CD8-positive, alpha-beta memory T cell (primary cell): ENCODE results near the gene TPP1. TPM values are rescaled to one million over a fixed set of nuclear protein-coding genes. Genes with fewer than 3 reads are reported as not detected.

ENCODE experiments used
- CTCF ChIA-PET: fragments of 350-600 bp; sonication (Branson Sonifier 250); formaldehyde crosslinking; loops from one replicate; lab custom pipeline; 2021; ENCODE audit warnings: antibody characterized with exemption; lab: Charles Lee
- POLR2A ChIA-PET: fragments of 350-600 bp; sonication (Branson Sonifier 250); formaldehyde crosslinking; loops from one replicate; lab custom pipeline; 2021; ENCODE audit warnings: antibody characterized with exemption; lab: Charles Lee
- DNase-seq, 5 donors: peaks; one replicate each; pipeline versions ENCODE4 v3.0.0 to v3.0.0-alpha.2; 2020 to 2022; ENCODE audit warnings: mixed read lengths in 1 of 5
- H3K27ac ChIP-seq: one replicate; pipeline ENCODE4 v1.7.0; 2013; ENCODE audit warnings: low read depth, mild to moderate bottlenecking, low read length, moderate library complexity
- H3K27me3 ChIP-seq: 2 replicates; pipeline ENCODE4 v1.7.0; 2013; ENCODE audit warnings: low read length, mild to moderate bottlenecking; ENCODE audit not compliant: insufficient read depth, poor library complexity, severe bottlenecking
- H3K36me3 ChIP-seq: 2 replicates; pipeline ENCODE4 v1.7.0; 2013; ENCODE audit warnings: mild to moderate bottlenecking, low read length, moderate library complexity; ENCODE audit not compliant: insufficient read depth
- H3K4me1 ChIP-seq: 2 replicates; pipeline ENCODE4 v1.7.0; 2013; ENCODE audit warnings: mild to moderate bottlenecking, low read length, moderate library complexity; ENCODE audit not compliant: insufficient read depth
- H3K4me3 ChIP-seq: 2 replicates; pipeline ENCODE4 v1.7.0; 2013; ENCODE audit warnings: mild to moderate bottlenecking, low read length
- H3K9me3 ChIP-seq: 2 replicates; pipeline ENCODE4 v1.7.0; 2013; ENCODE audit warnings: mild to moderate bottlenecking, low read length
- H3K27ac Mint-ChIP-seq, 8 donors: one replicate each; pipeline ENCODE4 v1.8.0; 2020 to 2021; ENCODE audit warnings: mixed read lengths in 8 of 8, mild to moderate bottlenecking in 6 of 8, inconsistent platforms in 3 of 8, moderate library complexity in 3 of 8
- H3K27me3 Mint-ChIP-seq, 2 donors: one replicate each; pipeline ENCODE4 v1.8.0; 2020 to 2021; ENCODE audit warnings: mixed read lengths in 2 of 2, mild to moderate bottlenecking in 1 of 2, moderate library complexity in 1 of 2
- H3K36me3 Mint-ChIP-seq, 3 donors: one replicate each; pipeline ENCODE4 v1.8.0; 2020 to 2021; ENCODE audit warnings: mixed read lengths in 3 of 3, inconsistent platforms in 1 of 3, mild to moderate bottlenecking in 1 of 3
- H3K4me1 Mint-ChIP-seq, 3 donors: one replicate each; pipeline ENCODE4 v1.8.0; 2020 to 2021; ENCODE audit warnings: mixed read lengths in 3 of 3, inconsistent platforms in 1 of 3, mild to moderate bottlenecking in 1 of 3
- H3K4me3 Mint-ChIP-seq, 7 donors: one replicate each; pipeline ENCODE4 v1.8.0; 2020 to 2021; ENCODE audit warnings: mixed read lengths in 7 of 7, mild to moderate bottlenecking in 6 of 7, moderate library complexity in 4 of 7, inconsistent platforms in 2 of 7
- H3K9me3 Mint-ChIP-seq, 5 donors: one replicate each; pipeline ENCODE4 v1.8.0; 2020 to 2022; ENCODE audit warnings: mixed read lengths in 5 of 5, mild to moderate bottlenecking in 3 of 5, moderate library complexity in 2 of 5, inconsistent platforms in 1 of 5
- polyA plus RNA-seq: library from polyadenylated mRNA; unstranded; fragments of 300-500 nt; fragmentation: Illumina TruSeq; gene quantifications from one replicate; pipeline ENCODE4 v1.2.3, GENCODE V29; 2021
- total RNA-seq, 2 experiments: library from RNA; stranded (reverse); gene quantifications; one replicate each; pipeline ENCODE4 v1.2.3, GENCODE V29; 2021

The TPP1 gene
- total and polyA plus RNA-seq, 3 experiments from 2014 or later, result 57.2 to 165 (median 61.6) TPM

- peaks cover 0 to 47% (median 5%) of the 10 kb centered on the region in 3 donors for H3K36me3 Mint-ChIP-seq
- H3K4me1 ChIP-seq, result peaks cover 57% of the 10 kb centered on the region
- no peaks in the 10 kb centered on the region for H3K27me3 Mint-ChIP-seq
- no peaks in the 10 kb centered on the region for H3K9me3 ChIP-seq
- POLR2A ChIA-PET, result interaction anchor here (0.6 to 3.9 kb wide), 7 partner anchors 9 to 369 kb away, joined by 3 to 35 read pairs (median 12); partner anchors contain the start of genes FHIP1B, MRPL17, TAF10 and TPP1
- peak within 1 kb of the TSS; percentile 86 for H3K4me3 ChIP-seq
- DNase-seq, result peak; percentile 80 to 91 (median 81)
- no peak within 1 kb of the TSS for H3K4me3 Mint-ChIP-seq
- no peaks in the 10 kb centered on the region for H3K27me3 ChIP-seq
- CTCF ChIA-PET, result interaction anchor here (1.0 to 4.6 kb wide), 18 partner anchors 8 to 249 kb away, joined by 3 to 68 read pairs (median 4); partner anchors contain the start of genes MRPL17, TAF10 and TPP1
- H3K36me3 ChIP-seq, result peaks cover 40% of the 10 kb centered on the region
- H3K4me1 Mint-ChIP-seq, result peaks cover 14 to 31% (median 18%) of the 10 kb centered on the region in 3 donors
- H3K9me3 Mint-ChIP-seq, result no peaks in the 10 kb centered on the region
- H3K27ac Mint-ChIP-seq, result no peak within 1 kb of the TSS
- peak within 1 kb of the TSS; percentile 91 for H3K27ac ChIP-seq
Measured at GRCh38 chr11:6603287-6604080, 15.7 kb downstream of the TPP1 start, which contains the start of the genes ILK and RRP8. TSS of gene ILK (plus strand) at chr11:6603774. CDS start at chr11:6604272, 498 bp downstream. TSS of gene RRP8 (minus strand) at chr11:6603616. CDS start at chr11:6603502, 114 bp downstream.

GRCh38 chr11:6602096-6602940 lies 16.9 kb downstream of the TPP1 start:
- Histone ChIP-seq H3K4me1 (peaks cover 45% of the 10 kb centered on the region), H3K27me3 (no peaks in the 10 kb centered on the region), H3K9me3 (no peaks in the 10 kb centered on the region), H3K36me3 (peaks cover 29% of the 10 kb centered on the region), H3K27ac (peak overlapping the region; percentile 91), H3K4me3 (peak overlapping the region; percentile 86)
- H3K9me3 Mint-ChIP-seq, result no peaks in the 10 kb centered on the region
- peak overlapping the region in 4 of 8 donors; percentile 30 to 91 (median 78) for H3K27ac Mint-ChIP-seq
- DNase-seq, result no peak
- peaks cover 0 to 44% (median 6%) of the 10 kb centered on the region in 3 donors for H3K36me3 Mint-ChIP-seq
- H3K27me3 Mint-ChIP-seq, result no peaks in the 10 kb centered on the region
- ChIA-PET POLR2A (interaction anchor here (0.7 to 3.9 kb wide), 3 partner anchors 10 to 81 kb away, joined by 12 to 35 read pairs (median 29); partner anchors contain the start of genes MRPL17, TAF10 and TPP1), CTCF (interaction anchor here (1.0 to 4.6 kb wide), 6 partner anchors 9 to 120 kb away, joined by 3 to 68 read pairs (median 6); partner anchors contain the start of genes MRPL17, TAF10 and TPP1)
- H3K4me1 Mint-ChIP-seq, result peaks cover 22 to 31% (median 27%) of the 10 kb centered on the region in 3 donors
- H3K4me3 Mint-ChIP-seq, result no peak overlapping the region

- DNase-seq, result no peak
- Histone ChIP-seq H3K9me3 (no peaks in the 10 kb centered on the region), H3K4me1 (peaks cover 32% of the 10 kb centered on the region), H3K27me3 (no peaks in the 10 kb centered on the region), H3K4me3 (no peak overlapping the region), H3K27ac (no peak overlapping the region), H3K36me3 (peaks cover 28% of the 10 kb centered on the region)
- POLR2A ChIA-PET, result no interaction called here
- H3K36me3 Mint-ChIP-seq, result peaks cover 0 to 55% (median 6%) of the 10 kb centered on the region in 3 donors
- H3K9me3 Mint-ChIP-seq, result no peaks in the 10 kb centered on the region
- CTCF ChIA-PET, result interaction anchor here (4.5 to 4.6 kb wide), 2 partner anchors 17 to 81 kb away, joined by 42 to 68 read pairs; partner anchors contain the start of genes MRPL17 and TPP1
- H3K4me3 Mint-ChIP-seq, result peak overlapping the region in 1 of 7 donors; percentile 53
- no peaks in the 10 kb centered on the region for H3K27me3 Mint-ChIP-seq
- H3K27ac Mint-ChIP-seq, result peak overlapping the region in 1 of 8 donors; percentile 19
- peaks cover 19 to 36% (median 22%) of the 10 kb centered on the region in 3 donors for H3K4me1 Mint-ChIP-seq
Measured at GRCh38 chr11:6601041-6601461, 18.2 kb downstream of the TPP1 start.

GRCh38 chr11:6599881-6600390 lies 19.3 kb downstream of the TPP1 start:
- no peaks in the 10 kb centered on the region for H3K27me3 Mint-ChIP-seq
- H3K27ac Mint-ChIP-seq, result peak overlapping the region in 1 of 8 donors; percentile 35
- H3K4me1 Mint-ChIP-seq, result peaks cover 17 to 38% (median 22%) of the 10 kb centered on the region in 3 donors
- Histone ChIP-seq H3K4me1 (peaks cover 21% of the 10 kb centered on the region), H3K36me3 (peaks cover 28% of the 10 kb centered on the region), H3K27ac (no peak overlapping the region), H3K27me3 (no peaks in the 10 kb centered on the region), H3K4me3 (no peak overlapping the region), H3K9me3 (no peaks in the 10 kb centered on the region)
- no peaks in the 10 kb centered on the region for H3K9me3 Mint-ChIP-seq
- H3K36me3 Mint-ChIP-seq, result peaks cover 0 to 65% (median 6%) of the 10 kb centered on the region in 3 donors
- CTCF ChIA-PET, result interaction anchor here (1.0 to 1.8 kb wide), 4 partner anchors 13 to 83 kb away, joined by 3 to 5 read pairs (median 4); partner anchors contain the start of gene MRPL17
- H3K4me3 Mint-ChIP-seq, result peak overlapping the region in 2 of 7 donors; percentile 5 to 53
- POLR2A ChIA-PET, result no interaction called here
- no peak for DNase-seq

- Histone ChIP-seq H3K27ac (no peak overlapping the region), H3K36me3 (peaks cover 28% of the 10 kb centered on the region), H3K9me3 (no peaks in the 10 kb centered on the region), H3K4me3 (no peak overlapping the region), H3K4me1 (peaks cover 16% of the 10 kb centered on the region), H3K27me3 (no peaks in the 10 kb centered on the region)
- CTCF ChIA-PET, result interaction anchor here (1.0 to 1.8 kb wide), 4 partner anchors 12 to 84 kb away, joined by 3 to 5 read pairs (median 4); partner anchors contain the start of gene MRPL17
- Mint-ChIP-seq H3K36me3 (peaks cover 0 to 68% (median 10%) of the 10 kb centered on the region in 3 donors), H3K4me1 (peaks cover 19 to 41% (median 25%) of the 10 kb centered on the region in 3 donors), H3K27me3 (no peaks in the 10 kb centered on the region), H3K4me3 (peak overlapping the region in 1 of 7 donors; percentile 73), H3K9me3 (no peaks in the 10 kb centered on the region), H3K27ac (peak overlapping the region in 3 of 8 donors; percentile 35 to 67 (median 56))
- POLR2A ChIA-PET, result no interaction called here
- DNase-seq, result no peak
Measured at GRCh38 chr11:6599449-6599848, 19.8 kb downstream of the TPP1 start.

- Mint-ChIP-seq H3K36me3 (peaks cover 0 to 77% (median 15%) of the 10 kb centered on the region in 3 donors), H3K4me3 (peak overlapping the region in 1 of 7 donors; percentile 73), H3K4me1 (peaks cover 22 to 50% (median 34%) of the 10 kb centered on the region in 3 donors), H3K27ac (peak overlapping the region in 6 of 8 donors; percentile 11 to 77 (median 26)), H3K9me3 (no peaks in the 10 kb centered on the region), H3K27me3 (no peaks in the 10 kb centered on the region)
- peaks cover 28% of the 10 kb centered on the region for H3K36me3 ChIP-seq
- H3K9me3 ChIP-seq, result no peaks in the 10 kb centered on the region
- POLR2A ChIA-PET, result no interaction called here
- no peak for DNase-seq
- CTCF ChIA-PET, result interaction anchor here (1.8 kb wide), 1 partner anchor 67 kb away, joined by 5 read pairs; no protein-coding TSS in a partner anchor
- no peak overlapping the region for H3K4me3 ChIP-seq
- H3K4me1 ChIP-seq, result peaks cover 15% of the 10 kb centered on the region
- no peak overlapping the region for H3K27ac ChIP-seq
- no peaks in the 10 kb centered on the region for H3K27me3 ChIP-seq
Measured at GRCh38 chr11:6598555-6598954, 20.7 kb downstream of the TPP1 start.
